ENCODE measurements around the gene ZFP82.

ZFP82 gene

GRCh38 chr19:36371886-36372285, 46.6 kb downstream of the ZFP82 start:
- no peak for DNase-seq

- no peak for DNase-seq
Observed at GRCh38 chr19:36363845-36364244, 54.6 kb downstream of the ZFP82 start.
